GM10847 (cell line): ENCODE results near the gene RASSF8.

ENCODE experiments used
- POLR2A ChIP-seq: IDR thresholded peaks from 2 replicates; pipeline ENCODE4 v1.6.1; 2011; ENCODE audit not compliant: insufficient read length; ENCODE audit errors: extremely low read depth

RASSF8 gene

GRCh38 chr12:26113853-26114719, 155.6 kb downstream of the RASSF8 start:
- no peak for TF ChIP-seq POLR2A

DNA sequence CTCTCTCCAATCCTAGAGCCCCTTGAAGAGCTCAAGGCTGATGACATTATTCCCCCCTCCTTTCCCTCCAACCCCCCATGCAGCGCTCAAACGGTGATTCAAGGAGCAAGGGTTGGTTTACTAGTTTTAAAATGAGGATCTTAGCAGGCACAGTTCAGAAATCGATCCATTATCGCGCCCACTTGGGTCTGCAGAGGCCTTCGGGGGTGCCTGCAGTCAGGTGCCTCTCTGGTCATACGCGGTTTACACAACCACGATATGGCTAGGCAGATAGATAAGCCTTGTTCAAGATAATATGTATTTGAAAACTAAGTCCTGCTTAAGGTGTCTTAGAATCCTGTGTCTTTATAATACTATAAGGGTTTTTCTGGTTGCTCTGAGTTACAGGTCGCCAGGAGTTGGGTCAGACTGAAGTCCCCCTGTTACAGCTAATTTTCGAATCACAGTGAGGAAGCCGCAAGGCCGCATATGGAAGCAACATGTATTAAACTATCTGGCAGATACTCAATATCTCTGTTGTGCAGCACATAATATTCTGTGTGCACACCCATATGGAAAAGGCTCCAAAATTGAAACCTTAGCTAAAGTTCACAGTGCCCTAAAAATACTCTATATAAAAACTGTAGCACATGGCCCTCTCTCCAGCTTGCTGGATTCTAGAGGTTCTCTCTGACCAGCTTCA, 156.4 kb downstream of the RASSF8 start:
- TF ChIP-seq POLR2A, result no peak

GRCh38 chr12:26116829-26117715, 158.6 kb downstream of the RASSF8 start:
- TF ChIP-seq POLR2A, result no peak

- no peak for TF ChIP-seq POLR2A
Measured at GRCh38 chr12:26118308-26118707, 159.8 kb downstream of the RASSF8 start.

- no peak for TF ChIP-seq POLR2A
Measured at GRCh38 chr12:26119391-26119989, 161.0 kb downstream of the RASSF8 start.

- TF ChIP-seq POLR2A, result no peak
Measured at GRCh38 chr12:26120561-26121274, 162.2 kb downstream of the RASSF8 start.

DNA sequence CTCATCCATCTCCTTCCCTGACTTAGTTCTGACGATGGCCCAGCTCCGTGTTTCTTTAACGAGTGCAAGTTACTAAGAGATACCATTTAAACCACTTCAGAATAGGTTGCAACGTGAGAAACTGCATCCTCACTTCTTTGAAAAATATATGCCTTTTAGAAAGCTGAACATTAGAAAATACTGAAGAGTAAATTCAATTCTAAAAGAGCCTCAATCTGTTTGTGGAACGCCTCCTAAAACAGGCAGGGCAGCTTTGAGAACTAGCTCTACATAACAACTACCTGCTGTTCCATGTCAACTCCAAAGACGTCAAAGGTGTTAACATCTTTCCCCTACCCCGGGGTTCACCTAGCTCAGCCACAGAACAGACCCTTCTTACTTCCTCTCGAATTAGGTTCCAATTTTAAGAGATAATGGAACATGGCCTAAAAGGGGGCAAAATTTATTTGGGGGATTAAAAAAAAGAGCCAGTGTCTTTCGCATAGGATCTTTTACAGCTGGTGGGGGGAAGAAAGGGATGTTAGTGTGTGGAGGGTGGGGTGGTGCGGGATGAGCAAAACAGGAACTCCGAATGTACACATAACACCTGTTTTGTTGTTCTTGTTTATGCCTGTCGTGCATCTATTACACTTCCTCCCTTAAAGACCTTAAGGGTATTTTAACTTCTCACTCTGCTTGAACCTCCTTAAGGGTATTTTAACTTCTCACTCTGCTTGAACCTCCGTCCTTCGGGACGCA, 163.0 kb downstream of the RASSF8 start:
- no peak for TF ChIP-seq POLR2A

DNA sequence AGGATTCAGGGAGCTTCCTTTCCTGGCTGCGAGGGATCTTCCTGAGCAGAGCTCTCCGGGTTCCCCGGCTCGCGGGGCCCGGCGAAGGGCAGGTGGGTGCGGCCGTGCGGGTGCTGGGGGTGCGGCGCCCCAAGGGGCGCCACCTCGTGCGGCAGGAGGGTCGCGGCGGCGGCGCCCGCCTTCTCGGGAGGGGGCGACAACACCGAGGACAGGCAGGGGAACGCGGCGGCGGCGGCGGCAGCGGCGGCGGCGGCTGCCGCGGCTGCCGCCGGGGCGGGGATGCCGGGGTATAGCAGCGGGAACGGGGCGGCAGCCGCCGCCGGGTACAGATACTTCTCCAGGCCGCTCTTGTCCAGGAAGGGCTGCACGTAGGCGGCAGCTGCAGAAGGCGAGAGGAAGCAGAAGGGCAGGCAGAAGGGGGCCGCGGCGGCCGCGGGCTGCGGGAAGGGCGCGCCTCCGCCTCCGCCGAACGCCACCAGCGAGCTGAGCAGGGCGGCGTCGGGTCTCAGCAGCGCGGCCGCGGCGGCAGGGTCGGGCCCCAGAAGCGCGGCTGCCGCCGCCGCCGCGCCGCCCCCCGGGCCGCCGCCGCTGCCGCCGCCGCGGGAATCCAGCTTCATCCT, 163.7 kb downstream of the RASSF8 start:
- no peak for TF ChIP-seq POLR2A

DNA sequence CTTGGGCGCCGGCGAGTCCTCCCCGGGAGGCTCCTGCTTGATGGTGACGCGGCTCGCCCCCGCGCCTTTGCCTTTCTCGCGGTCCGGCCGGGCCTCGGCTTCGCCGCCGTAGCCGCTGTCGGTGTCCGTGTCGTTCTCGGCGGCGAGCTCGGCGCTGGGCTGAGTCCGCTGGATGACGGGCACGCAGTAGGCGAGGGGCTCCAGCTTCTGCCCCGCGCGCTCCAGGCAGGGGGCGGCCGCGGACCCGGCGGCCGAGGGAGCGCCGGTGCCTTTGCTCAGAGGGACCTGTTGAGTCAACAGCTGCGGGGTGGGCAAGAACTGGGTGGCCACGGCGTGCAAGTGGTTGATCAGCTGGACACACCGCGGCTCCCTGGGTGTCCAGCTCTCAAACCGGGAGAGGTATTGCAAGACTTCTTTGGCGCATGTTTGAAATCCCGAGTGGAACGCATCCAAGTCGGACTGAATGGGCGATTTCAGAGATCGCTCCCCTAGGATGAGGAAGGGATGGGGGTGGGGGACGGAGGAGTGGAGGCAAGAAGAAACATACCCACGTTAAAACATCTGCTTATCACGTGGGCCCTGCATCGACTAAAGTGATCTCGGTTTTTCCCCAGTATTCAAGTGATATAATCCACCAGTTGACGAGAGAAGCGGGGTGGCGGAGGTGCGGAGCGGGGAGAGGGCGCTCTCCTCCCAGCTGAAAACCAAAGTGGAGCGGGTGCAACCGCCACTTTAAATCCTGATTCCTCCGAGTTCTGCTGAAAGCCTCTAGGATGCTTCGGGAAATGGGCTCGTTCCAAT, 164.4 kb downstream of the RASSF8 start:
- TF ChIP-seq POLR2A, result no peak

DNA sequence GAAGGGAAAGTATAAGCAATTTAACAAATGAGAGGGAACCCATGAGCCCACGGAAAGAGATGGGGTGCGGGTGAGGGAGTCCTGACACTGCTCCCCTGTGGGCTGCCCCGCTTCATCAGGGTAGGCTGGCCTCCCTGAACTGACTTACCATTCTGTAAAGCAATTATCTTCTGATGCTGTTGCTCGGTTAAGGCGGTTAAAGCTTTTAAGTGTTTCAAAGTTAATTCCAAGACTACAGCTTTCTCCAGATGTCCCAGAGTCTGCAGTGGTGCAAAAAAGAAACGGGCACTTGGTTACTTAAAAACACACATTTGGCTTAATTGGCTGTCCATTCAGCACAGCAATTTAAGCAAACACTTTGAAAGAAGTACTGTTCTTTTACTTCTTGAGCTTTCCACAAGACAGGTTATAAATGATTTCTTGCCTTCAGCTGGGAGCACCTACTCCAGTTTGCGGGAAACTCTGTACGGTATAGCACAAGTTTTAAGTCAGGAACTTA, 165.0 kb downstream of the RASSF8 start:
- no peak for TF ChIP-seq POLR2A

GRCh38 chr12:26124446-26125399, 166.2 kb downstream of the RASSF8 start, which contains the start of gene BHLHE41:
Gene BHLHE41, minus strand, starts transcription at chr12:26125037. Its CDS starts 258 bp downstream, at chr12:26124779.
- TF ChIP-seq POLR2A, result no peak
